GM19455 (cell line): ENCODE measurements around the gene USP44.

Experiments used
- ATAC-seq: cut with Tn5 transposase; IDR thresholded peaks from one replicate; pipeline ENCODE4 v1.9.1; 2021; ENCODE audit not compliant: unreplicated experiment

The USP44 gene

DNA sequence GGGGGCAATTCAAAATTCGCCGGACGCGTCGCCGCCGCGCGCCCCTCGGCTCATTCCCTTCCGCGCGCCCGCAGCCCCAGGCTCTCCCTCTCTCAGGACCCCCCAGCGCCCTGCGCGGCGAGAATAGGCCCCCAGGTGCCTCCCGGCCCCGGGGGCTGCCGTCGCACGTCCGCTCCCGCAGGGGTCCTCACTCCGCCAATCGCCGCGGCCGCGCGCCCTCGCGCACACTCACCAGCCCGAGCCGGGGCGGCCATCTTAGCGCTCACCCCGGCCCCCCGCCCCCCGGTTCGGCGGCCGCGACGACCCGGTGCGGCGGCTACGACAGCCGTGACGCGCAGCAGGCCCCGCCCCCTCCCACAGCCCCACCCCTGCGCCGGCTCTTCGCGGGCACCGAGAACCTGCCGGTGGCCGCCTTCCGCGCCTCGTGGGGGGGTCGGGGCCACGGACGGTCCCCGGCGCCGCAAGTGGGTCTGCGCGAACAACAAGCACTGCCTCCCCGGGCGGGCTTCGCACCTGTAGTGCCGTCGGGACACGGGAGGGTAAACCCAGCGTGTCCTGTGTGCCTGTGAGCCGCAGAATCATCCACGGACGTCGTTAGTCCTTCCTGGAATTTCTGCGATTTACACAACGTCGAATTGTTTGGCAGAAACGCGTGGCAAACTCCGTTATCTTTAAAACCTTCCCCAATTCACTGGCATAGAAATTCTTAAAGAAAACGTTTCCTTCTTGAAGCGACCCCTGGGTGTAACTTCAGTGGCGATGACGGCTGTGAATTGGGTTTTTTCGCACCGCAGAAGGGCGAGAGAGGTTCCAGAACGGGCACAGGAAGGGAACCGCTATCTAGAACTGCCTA, 2.5 kb downstream of the USP44 start:
- ATAC-seq, result no peak

DNA sequence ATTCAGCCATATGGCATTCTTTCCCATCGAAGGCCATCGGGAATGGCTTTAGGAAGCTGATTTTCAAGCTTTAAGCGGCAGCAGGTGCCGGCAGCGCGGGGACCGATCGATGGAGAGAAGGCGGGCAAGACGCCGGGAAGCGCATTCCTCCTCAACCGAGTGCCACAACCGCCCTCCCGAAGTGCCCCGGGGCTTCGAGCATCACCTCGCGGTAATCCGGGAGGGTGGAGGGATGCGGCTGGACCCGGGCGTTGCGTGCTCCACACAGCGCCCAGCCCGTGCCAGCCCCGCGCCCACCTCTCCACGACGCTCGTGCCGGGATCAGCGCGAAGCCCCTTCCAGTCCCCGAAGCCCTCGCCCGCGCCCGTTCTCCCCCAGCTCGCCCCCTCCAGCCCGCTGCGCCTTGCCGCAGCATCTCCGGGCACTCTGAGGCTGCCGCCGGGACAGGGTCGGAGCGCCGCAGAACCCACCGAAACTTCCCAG, 3.2 kb downstream of the USP44 start:
- no peak for ATAC-seq

DNA sequence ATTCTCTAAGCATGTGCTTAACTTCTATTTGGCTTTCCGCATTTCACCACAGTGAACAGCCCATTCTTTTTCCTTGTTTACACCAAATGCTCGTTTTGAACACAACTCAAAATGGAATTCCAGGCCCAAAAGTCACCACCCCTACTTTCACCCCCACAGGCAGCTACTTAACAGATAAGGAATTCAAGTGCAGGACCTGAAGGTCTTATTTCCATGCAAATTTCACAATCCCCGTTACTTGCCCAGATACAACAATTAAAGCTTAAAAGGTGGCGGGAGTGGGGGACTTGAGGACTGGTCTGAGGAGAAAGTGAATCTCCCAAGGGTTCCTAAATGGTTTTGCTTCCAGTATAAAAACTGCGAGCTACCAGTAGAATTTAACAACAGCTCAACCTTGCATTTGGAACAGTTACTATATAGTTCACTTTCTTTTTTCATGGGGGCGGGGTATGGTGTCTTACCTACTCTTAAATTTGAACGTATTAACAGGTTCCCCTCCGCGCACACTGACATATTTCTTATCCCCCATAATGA, 3.7 kb downstream of the USP44 start:
- no peak for ATAC-seq

DNA sequence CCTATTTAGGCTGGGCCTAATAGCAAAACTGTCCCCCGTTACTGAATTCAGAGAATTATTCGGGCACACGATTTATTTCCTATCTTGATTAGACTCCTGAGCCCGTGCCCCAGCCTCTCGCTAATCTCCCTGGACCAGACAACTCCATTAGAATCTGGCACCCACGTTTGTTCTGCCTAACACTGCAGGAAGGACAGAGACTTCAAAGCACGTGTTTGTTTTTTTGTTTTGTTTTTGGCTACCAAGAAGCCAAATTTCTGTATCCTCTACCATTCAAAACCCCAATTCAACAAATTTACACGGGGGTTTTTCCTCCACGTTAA, 4.8 kb downstream of the USP44 start:
- ATAC-seq, result no peak

DNA sequence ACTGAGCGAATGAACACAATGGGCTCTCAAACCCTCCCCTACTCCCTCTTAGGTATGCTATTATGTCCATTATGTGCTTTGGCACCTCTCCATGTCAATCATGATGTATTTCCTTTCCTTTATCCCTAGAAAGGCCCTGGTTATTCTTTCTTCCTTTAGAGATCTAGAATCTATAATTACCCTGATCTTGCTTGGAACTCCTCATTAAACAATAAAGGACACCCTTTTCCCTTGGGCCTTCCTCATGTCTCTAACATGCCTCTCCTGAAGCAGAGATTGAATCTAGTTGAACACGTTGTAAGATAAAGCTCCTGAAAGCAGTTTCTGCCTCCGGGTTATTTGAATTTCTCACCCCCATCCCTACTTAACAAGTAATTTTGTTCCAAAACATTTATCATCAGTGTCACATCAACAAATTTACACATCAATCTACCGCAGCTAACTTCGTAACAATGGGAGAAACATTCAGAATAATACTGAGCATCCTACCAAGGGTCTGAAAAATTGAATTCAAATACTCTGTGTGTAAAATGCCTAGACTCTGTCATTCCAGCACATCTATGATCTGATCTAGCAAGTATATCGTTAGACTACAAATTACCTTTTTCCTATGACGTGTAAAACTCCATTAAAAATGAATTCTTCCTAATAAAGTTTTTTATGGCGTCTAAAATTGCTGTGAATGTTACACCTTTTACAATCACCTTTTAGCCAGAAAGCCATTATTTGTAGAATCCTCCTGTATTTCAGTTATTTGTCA, 5.4 kb downstream of the USP44 start:
- no peak for ATAC-seq

DNA sequence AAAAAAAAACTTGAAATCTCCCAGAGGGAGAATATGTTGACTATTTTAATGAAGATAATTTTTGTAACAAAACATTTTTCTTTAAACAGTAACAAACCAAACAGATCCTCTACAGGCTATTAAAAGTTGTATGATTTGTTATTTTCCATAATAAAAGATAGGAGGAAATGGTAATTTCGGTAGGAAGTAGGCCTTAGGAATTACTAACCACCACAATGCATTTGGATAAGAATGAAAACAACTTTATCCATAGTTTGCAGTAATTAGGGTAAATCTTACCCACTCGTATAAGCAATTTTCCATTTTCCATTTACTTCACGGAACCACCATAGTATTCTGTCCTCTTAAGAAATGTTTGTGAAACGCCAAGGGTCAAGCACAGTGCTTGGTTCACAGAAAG, 6.0 kb downstream of the USP44 start:
- ATAC-seq, result no peak

DNA sequence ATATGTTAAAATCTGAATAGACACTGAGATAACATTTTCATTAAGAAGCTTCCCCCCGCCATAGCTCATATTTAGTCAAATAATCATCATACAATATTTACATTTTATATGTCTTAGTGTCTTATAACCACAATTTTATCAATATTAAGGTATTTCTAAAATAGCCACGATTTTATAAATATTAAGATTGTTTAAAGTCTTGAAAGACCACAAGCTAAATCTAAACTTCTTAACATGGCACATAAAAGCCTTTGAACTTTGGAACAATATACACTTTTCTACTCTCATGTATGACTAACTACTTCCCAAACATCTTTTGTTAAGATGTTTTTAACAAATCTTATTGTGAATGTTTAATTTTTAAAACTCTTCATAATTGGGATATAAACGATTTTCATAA, 6.5 kb downstream of the USP44 start:
- no peak for ATAC-seq

DNA sequence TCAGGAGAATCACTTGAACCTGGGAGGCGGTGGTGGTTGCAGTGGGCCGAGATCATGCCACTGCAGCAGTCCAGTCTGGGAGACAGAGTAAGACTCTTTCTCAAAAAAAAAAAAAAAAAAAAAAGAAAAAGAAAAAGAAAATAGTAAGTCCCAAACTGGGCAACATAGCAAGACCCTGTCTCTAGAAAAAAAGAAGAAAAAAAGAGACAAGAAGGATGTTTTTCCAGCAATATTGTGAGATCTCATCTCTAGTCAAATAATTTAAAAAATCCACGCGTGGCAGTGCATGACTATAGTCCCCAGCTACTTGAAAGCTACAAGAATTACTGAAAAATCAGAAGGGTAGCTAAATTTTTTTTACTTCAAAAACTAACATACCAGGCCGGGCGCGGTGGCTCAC, 8.0 kb downstream of the USP44 start:
- ATAC-seq, result no peak

DNA sequence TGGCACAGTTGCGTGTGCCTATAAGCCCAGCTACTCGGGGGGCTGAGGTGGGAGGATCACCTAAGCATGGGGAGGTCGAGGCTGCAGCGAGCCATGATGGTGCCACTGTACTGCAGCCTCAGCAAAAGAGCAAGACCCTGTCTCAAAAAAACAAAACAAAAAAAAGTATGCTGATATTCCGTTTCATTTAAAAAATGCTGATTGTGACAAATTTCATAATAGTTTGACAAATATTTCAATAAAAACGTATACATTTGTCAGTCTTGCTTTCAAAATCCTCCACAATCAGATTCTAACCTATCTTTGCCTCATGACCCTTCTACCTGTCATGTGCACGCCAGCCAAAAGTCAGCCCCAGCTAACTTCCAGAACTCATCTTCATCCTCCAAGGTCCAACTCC, 9.8 kb downstream of the USP44 start:
- ATAC-seq, result no peak

DNA sequence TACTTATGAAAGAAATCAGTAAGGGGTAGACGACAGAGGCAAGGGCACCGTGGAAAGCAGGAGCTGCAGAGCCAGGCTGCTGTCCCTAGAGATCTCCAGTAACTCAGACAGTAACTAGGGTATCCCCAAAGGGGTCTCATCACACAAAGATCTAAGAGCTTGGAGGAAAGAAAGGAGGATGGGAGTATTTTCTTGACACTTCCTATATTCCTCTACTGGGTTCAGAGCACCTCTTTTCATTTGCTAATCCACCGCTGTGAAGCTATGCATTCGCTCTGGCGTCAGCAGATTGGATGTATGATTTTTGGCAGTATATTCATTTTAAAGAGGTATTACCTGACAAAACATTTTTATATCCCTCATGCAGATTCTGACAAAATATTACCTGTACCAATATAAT, 12.6 kb downstream of the USP44 start:
- ATAC-seq, result no peak

DNA sequence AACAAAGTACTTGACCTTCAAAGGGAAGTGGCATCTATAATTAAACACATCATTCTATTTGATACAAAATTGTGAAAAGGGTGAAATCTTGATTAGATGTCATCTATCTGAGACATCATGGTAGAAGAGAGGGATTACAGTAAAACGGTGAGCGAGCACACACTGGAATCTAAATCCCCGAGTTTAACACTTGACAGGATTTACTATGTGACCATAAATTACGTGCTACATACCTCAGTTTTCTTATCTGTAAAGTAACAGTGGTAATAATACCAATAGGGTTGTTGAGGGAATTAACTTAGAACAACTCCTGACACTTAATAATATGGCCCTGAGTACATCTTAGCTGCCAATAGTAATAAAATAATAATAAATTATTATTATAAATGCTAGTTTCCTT, 13.3 kb downstream of the USP44 start:
- ATAC-seq, result no peak

DNA sequence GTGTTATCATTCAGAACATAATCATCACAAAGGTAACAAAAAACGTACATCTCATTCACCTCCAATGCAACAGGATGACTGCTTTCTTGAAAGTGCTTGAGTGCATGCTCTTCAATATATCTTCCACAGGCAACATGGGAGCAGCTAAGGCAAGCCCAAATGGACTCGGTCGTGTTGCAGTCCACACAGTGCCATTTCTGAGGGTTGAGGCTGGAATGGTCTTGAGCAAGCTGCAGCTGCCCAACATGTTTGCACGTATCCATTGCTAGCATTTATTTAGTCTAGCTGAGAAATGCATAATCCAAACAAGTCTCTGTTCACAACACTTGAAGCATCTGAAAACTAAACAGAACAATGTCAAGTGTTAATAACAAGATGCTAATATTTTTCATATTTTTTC, 17.3 kb downstream of the USP44 start:
- ATAC-seq, result no peak

DNA sequence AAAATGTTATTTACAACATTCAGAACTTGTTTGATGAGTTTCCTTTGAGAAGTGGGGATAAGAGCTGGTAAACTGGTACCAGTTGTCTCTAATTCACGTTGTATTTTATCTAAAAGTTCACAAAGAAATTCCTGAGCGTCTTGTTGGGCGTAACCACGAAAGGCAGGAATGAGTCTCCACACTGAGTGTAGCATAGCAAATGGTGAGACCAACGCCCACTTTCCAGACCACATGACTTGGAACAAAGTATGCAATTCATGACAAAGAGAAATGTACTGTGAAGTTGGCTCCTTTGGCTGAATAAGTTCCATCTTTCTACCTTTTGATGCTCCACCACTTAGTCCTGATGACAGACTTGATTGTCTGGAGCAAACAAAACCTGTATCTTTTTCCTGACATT, 18.4 kb downstream of the USP44 start:
- ATAC-seq, result no peak

DNA sequence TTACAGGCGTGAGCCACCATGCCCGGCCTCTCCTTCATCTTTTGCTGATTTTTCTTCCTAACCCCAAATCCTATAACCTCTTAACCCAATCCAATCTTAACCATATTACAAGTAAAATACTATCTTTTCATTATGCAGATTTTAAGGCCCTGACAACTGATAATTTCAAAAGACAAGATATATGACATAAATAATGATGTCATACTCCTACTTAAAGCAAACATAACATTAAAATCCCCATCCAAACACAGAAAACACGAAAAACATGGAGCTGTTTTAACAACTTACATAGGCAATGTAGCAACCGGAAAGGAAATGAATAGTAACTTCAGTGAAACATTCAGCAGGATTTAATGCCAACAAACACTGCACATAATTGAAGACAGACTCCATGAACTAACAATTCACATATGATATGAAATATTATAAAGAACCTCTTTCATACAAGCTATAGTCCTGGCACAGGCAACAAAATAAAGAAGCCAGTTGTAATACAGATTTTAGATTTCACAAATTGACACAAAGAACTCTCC, 21.5 kb downstream of the USP44 start:
- no peak for ATAC-seq

DNA sequence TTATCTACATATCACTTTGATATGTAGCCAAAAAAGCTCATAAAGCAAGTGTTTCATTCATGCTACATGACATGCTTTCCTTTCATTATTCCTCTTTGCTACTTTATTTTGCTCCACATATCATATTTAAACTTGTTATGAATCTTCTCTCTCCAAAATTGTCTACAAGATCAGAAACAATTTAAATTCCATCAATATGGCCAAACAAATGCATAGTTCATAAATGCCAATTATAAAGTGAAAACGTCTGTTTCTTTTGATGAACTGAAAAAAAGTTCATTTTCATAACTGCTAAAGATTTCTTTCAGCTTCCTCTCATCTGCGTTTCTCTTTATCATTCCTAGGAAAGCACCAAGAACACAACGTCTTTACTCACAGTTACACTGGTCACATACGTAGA, 22.8 kb downstream of the USP44 start:
- ATAC-seq, result no peak

DNA sequence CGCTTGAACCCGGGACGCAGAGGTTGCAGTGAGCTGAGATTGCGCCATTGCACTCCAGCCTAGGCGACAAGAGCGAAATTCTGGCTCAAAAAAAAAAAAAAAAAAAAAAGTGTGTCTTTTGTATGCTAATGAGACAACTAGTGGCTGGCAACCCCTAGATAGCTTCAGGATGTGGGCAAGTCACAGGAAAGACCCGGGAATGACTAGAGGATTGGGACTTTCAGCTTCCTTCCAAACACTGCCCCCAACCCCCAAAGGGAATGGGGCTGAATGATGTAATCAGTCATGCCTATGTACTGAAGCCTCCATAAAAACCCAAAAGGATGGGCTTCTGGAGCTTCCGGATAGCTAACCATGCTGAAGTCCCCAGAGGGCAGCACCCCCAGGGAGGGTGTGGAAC, 28.6 kb downstream of the USP44 start:
- no peak for ATAC-seq

DNA sequence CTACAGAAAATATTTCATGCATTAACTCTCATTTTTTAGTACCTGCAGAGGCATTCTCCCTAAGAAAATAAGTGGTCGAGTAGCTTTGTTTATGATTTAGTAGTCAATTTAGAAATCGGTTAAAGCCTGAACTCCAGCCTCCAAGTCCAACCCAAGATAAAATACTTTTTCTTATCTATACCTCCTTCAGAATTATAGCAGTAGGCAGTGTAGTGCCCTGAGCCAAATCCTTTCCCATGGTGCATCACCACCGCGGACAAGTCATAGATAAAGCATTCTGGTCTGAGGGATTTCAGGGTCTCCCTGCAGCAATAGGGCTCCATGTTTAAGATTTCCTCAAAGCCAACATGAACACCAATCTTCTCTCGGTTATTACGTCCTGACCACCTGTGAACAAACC, 30.5 kb downstream of the USP44 start:
- ATAC-seq, result no peak

DNA sequence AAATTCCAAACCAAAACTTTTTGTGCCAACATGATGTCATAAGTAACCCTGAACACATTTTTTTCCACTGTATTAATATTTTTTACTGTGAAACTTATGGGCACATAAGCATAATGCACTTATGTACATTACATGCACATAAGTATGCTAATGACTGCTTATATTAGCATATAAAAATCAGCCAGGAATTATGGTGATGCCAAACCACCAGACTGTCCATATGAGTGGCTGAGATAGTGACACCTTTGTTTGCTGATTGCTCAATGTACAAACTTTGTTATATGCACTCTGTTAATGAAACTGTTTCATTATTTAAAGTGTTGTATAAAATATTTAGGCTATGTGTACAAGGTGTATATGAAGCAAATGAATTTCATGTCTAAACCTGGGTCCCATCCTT, 32.3 kb downstream of the USP44 start:
- no peak for ATAC-seq

DNA sequence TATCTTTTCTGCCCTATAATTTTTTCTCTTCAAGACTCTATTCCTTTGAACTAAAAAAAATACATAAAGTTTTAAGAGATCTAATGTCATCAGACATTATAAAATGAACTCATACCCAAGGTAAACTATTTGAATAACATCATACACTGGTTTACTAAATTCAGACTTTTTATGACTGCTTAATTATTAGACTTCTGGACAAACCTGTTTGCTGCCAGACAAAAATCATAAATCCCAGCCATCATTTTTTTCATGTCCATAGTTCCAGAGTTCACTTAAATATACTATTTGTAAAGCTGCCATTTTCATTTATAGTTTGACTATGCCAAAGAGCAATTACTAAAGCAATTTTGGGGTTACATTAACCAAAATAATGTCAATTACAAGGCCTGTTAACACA, 34.0 kb downstream of the USP44 start:
- ATAC-seq, result no peak

DNA sequence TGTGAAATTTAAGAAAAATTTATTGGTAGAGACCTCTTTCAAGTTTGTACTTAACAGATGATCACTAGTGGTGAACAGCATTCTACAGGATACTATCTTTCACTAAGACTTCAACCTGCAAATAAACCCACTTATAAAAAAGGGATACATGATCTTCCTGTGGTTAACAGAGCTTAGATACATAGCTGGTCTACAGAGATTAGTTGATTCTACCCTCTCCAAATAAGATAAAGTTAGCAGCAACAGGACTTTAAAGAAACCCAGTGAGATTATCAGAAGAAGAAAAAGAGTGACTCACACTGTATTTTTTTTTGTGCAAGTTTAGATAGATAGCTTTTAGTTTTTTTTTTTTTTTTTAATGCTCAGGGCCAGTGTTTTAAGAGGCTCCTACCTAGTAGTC, 34.5 kb downstream of the USP44 start:
- ATAC-seq, result no peak

DNA sequence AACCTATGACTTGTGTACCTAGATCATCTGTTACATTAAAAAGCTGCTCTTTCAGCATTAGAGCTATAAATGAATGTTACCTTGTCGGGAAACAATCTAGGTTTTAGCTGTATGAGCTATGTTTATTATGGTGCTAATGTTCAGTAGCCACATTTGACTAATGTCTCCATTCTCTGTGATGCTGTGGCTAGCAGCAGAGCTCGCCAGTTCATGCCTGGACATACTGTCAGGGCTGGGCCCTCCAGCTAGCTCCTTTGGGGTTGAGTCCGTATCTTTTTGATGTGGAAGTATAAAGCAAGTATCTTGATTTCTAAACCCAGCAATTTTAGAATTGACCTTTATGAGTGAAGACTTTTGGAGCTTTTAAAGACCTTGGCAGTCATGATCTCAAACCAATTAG, 36.1 kb downstream of the USP44 start:
- ATAC-seq, result no peak

DNA sequence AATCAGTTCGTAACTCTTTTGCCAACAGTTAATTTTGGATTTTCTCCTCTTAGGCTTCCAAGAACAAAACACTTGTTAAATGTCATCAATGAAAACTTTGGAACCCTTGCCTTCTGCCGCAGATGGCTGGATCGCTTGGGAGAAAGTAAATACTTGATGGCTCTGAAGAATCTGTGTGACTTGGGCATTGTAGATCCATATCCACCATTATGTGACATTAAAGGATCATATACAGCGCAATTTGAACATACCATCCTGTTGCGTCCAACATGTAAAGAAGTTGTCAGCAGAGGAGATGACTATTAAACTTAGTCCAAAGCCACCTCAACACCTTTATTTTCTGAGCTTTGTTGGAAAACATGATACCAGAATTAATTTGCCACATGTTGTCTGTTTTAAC, 37.7 kb downstream of the USP44 start:
- ATAC-seq, result no peak
